Esophagus muscularis mucosa (tissue), 4 donors: ENCODE measurements around the gene RAB20.

ENCODE experiments used
- CTCF ChIP-seq, 3 experiments: fragments of 200-600 bp in 2 of 3; fragments of 450-650 bp in 1 of 3; sonication (generic) in 2 of 3; IDR thresholded peaks; one replicate each; pipeline ENCODE4 v1.5.1; 2017 to 2019; ENCODE audit warnings: antibody characterized with exemption in 3 of 3, mild to moderate bottlenecking in 2 of 3, moderate library complexity in 1 of 3
- EP300 ChIP-seq: sonication (generic); formaldehyde crosslinking; IDR thresholded peaks from one replicate; pipeline ENCODE4 v1.6.1; 2017; ENCODE audit warnings: antibody characterized with exemption
- POLR2A ChIP-seq: fragments of 450-650 bp; IDR thresholded peaks from one replicate; pipeline ENCODE4 v1.6.1; 2017; ENCODE audit warnings: antibody characterized with exemption, moderate library complexity, mild to moderate bottlenecking, low read depth
- POLR2AphosphoS5 ChIP-seq, 2 donors: sonication (generic); formaldehyde crosslinking; IDR thresholded peaks; one replicate each; pipeline ENCODE4 v1.6.1; 2017; ENCODE audit warnings: antibody characterized with exemption in 2 of 2

DNA sequence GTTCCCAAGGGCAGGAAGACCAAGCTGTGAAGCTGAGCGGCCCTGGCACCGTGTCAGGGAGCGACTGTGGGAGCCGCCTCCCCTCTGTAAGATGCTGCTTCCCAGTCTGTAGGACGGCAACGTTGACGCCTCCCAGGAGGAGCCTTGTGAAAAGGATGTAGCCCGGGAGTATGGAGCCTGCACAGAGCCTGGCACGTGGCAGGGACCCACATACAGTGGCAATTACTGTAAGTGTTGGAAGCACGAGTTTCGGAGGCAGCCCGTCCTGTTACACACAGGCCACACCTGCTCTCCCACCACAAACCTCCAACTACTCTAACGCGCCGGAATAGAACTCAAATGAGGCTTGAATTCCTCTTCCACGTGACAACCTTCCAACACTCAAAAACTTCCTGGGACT lies 6.6 kb downstream of the RAB20 start:
- TF ChIP-seq CTCF (IDR thresholded peaks at IDR 0.05) (no peak), EP300 (no peak), POLR2AphosphoS5 (IDR thresholded peaks at IDR 0.05) (no peak), POLR2A (no peak)
